Amniotic epithelial cell (primary cell): ENCODE data around the gene PRC1.

Source experiments
- DNase-seq: peaks from one replicate; pipeline ENCODE4 v3.0.0-alpha.2; 2010; ENCODE audit warnings: low read depth

PRC1 gene

GRCh38 chr15:90989040-90989768 lies 5.1 kb downstream of the PRC1 start:
- no peak for DNase-seq

- DNase-seq, result no peak
Measured at GRCh38 chr15:90988296-90988695, 6.0 kb downstream of the PRC1 start.

GRCh38 chr15:90987561-90988141 lies 6.7 kb downstream of the PRC1 start:
- DNase-seq, result no peak

- no peak for DNase-seq
Measured at GRCh38 chr15:90986790-90987507, 7.4 kb downstream of the PRC1 start.

GRCh38 chr15:90982135-90982534 lies 12.2 kb downstream of the PRC1 start:
- peak; percentile 75 for DNase-seq

- no peak for DNase-seq
Measured at GRCh38 chr15:90981681-90982080, 12.7 kb downstream of the PRC1 start.

GRCh38 chr15:90979582-90979981 lies 14.8 kb downstream of the PRC1 start:
- DNase-seq, result no peak

GRCh38 chr15:90974216-90974615 lies 20.1 kb downstream of the PRC1 start:
- no peak for DNase-seq

- no peak for DNase-seq
Measured at GRCh38 chr15:90972133-90972532, 22.2 kb downstream of the PRC1 start.

- DNase-seq, result no peak
Measured at GRCh38 chr15:90970274-90970673, 24.1 kb downstream of the PRC1 start.

- no peak for DNase-seq
Measured at GRCh38 chr15:90968434-90968833, 25.9 kb downstream of the PRC1 start.

GRCh38 chr15:90967206-90967605 lies 27.1 kb downstream of the PRC1 start:
- no peak for DNase-seq

- DNase-seq, result no peak
Measured at GRCh38 chr15:90966262-90966661, 28.1 kb downstream of the PRC1 start.

GRCh38 chr15:90962021-90962420 lies 32.3 kb downstream of the PRC1 start:
- no peak for DNase-seq

- DNase-seq, result no peak
Measured at GRCh38 chr15:90960298-90961091, 33.8 kb downstream of the PRC1 start.

- DNase-seq, result no peak
Measured at GRCh38 chr15:90959894-90960293, 34.4 kb downstream of the PRC1 start.

- DNase-seq, result no peak
Measured at GRCh38 chr15:90959028-90959595, 35.2 kb downstream of the PRC1 start.

GRCh38 chr15:90957791-90958190 lies 36.5 kb downstream of the PRC1 start:
- no peak for DNase-seq

GRCh38 chr15:90957031-90957790 lies 37.1 kb downstream of the PRC1 start:
- DNase-seq, result peak; percentile 23

GRCh38 chr15:90956274-90957030 lies 37.9 kb downstream of the PRC1 start:
- peak; percentile 77 for DNase-seq
